DMS53 treated with DMSO at 0.1 percent for 48 hours (cell line): Measurements from ENCODE around the gene INTS12.

Experiments
- DNase-seq: peaks from one replicate; lab custom pipeline; 2025; ENCODE audit not compliant: unreplicated experiment; lab: John Stamatoyannopoulos, UW

Gene INTS12

GRCh38 chr4:105686571-105686970 lies 21.9 kb downstream of the INTS12 start:
- no peak for DNase-seq

- DNase-seq = peak; percentile 39
Observed at GRCh38 chr4:105683038-105683437, 25.5 kb downstream of the INTS12 start.

GRCh38 chr4:105679186-105679585 lies 29.3 kb downstream of the INTS12 start:
- peak; percentile 26 for DNase-seq

GRCh38 chr4:105677709-105678108 lies 30.8 kb downstream of the INTS12 start:
- DNase-seq = no peak

- no peak for DNase-seq
Observed at GRCh38 chr4:105674011-105674410, 34.5 kb downstream of the INTS12 start.

- no peak for DNase-seq
Observed at GRCh38 chr4:105671301-105671700, 37.2 kb downstream of the INTS12 start.

GRCh38 chr4:105670684-105671083 lies 37.8 kb downstream of the INTS12 start:
- DNase-seq = no peak

- peak; percentile 23 for DNase-seq
Observed at GRCh38 chr4:105666693-105667092, 41.8 kb downstream of the INTS12 start.

GRCh38 chr4:105662935-105663675 lies 45.4 kb downstream of the INTS12 start:
- no peak for DNase-seq

GRCh38 chr4:105661028-105661427 lies 47.5 kb downstream of the INTS12 start:
- no peak for DNase-seq

- no peak for DNase-seq
Observed at GRCh38 chr4:105659190-105659589, 49.3 kb downstream of the INTS12 start.

- no peak for DNase-seq
Observed at GRCh38 chr4:105657117-105657765, 51.2 kb downstream of the INTS12 start.

GRCh38 chr4:105652286-105652888 lies 56.1 kb downstream of the INTS12 start:
- no peak for DNase-seq

GRCh38 chr4:105651884-105652283 lies 56.6 kb downstream of the INTS12 start:
- no peak for DNase-seq

GRCh38 chr4:105650190-105650589 lies 58.3 kb downstream of the INTS12 start:
- DNase-seq = no peak

- DNase-seq = no peak
Observed at GRCh38 chr4:105645440-105645839, 63.0 kb downstream of the INTS12 start.

GRCh38 chr4:105644257-105644656 lies 64.2 kb downstream of the INTS12 start:
- no peak for DNase-seq

GRCh38 chr4:105641845-105642244 lies 66.6 kb downstream of the INTS12 start:
- no peak for DNase-seq

GRCh38 chr4:105637408-105638176 lies 70.9 kb downstream of the INTS12 start:
- DNase-seq = peak; percentile 41

GRCh38 chr4:105634402-105635080 lies 73.9 kb downstream of the INTS12 start:
- no peak for DNase-seq

- DNase-seq = no peak
Observed at GRCh38 chr4:105633241-105633640, 75.2 kb downstream of the INTS12 start.
